ENCODE data around the gene HTR5A.

DNA sequence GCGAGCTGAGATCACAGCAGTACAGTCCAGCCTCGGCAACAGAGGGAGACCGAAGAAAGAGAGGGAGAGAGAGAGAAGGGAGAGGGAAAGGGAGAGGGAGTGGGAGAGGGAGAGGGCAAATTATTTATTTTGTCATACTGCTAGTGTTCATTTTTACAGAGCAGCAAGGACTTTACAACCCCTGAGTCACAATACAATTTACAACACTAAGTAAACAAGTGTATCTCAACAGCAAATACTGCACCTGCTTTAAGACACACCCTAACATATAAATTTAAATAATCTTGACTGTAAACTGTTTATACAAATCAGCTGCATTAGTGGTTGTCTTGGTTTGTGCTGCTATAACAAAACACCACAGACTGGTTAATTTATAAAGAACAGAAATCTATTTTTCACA lies 27.2 kb downstream of the HTR5A start:
- TF ChIP-seq CTCF (IDR thresholded peaks at IDR 0.05; ENCODE audit: borderline replicate concordance, extremely low read depth, low read length, poor library complexity, severe bottlenecking) (no peak), EZH2 (IDR thresholded peaks at IDR 0.05; ENCODE audit: borderline replicate concordance, low read depth, low read length, severe bottlenecking) (no peak)
